NCI-H2081 (cell line): Measurements from ENCODE around the gene WDCP.

ENCODE experiments used
- DNase-seq, 2 experiments: peaks; one replicate each; lab custom pipeline; 2025; lab: John Stamatoyannopoulos, UW

WDCP gene

DNA sequence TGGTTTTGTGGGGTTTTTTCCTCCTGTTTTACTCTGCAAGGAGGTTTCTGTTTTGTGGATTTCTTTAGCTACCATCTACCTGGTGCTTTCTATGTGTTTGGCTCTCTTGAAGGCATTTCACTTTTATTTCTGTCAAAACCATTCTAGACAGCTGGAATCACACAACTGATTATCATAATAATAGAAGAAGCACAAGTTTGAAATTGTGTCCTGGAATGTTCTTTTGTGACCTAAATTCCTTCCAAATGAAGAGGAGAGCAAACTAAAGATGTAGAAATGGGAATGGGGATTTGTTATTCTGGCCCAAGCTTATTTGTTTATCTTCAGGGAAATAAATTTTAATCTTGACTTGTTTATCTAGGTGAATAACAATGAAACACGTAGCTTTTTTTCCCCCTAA, 54.3 kb downstream of the WDCP start:
- DNase-seq, result no peak

- peak in 1 of 2 experiments; percentile 40 for DNase-seq
Measured at GRCh38 chr2:23988371-23988770, 58.8 kb downstream of the WDCP start.
